Activated CD4-positive, CD25-positive, alpha-beta regulatory T cell treated with anti-CD3 and anti-CD28 coated beads, Interleukin-2, amount 50 U/mL, for 72 hours (primary cell): Measurements from ENCODE around the gene MDM4.
"Not testable (repeated sequence)": the region's sequence is repeated elsewhere in the genome, so short reads cannot be mapped to it uniquely, and the experiment has no call there.

ENCODE experiments used
- DNase-seq: peaks from one replicate; pipeline ENCODE4 v3.0.0; 2021

Gene MDM4

GRCh38 chr1:204520834-204521709 is 4.9 kb downstream of the MDM4 start:
- no peak for DNase-seq

GRCh38 chr1:204521941-204522521 is 5.8 kb downstream of the MDM4 start:
- not testable (repeated sequence) for DNase-seq

- no peak for DNase-seq
Measured at GRCh38 chr1:204523605-204524215, 7.5 kb downstream of the MDM4 start.

- DNase-seq = no peak
Measured at GRCh38 chr1:204524986-204525385, 8.8 kb downstream of the MDM4 start.

GRCh38 chr1:204528241-204528640 is 12.0 kb downstream of the MDM4 start:
- no peak for DNase-seq

GRCh38 chr1:204528677-204529076 is 12.5 kb downstream of the MDM4 start:
- no peak for DNase-seq

GRCh38 chr1:204529371-204529895 is 13.2 kb downstream of the MDM4 start:
- DNase-seq = no peak

GRCh38 chr1:204530932-204531331 is 14.7 kb downstream of the MDM4 start:
- DNase-seq = no peak

GRCh38 chr1:204532832-204533231 is 16.6 kb downstream of the MDM4 start:
- DNase-seq = no peak

- no peak for DNase-seq
Measured at GRCh38 chr1:204541626-204542025, 25.4 kb downstream of the MDM4 start.

- DNase-seq = no peak
Measured at GRCh38 chr1:204544321-204544720, 28.1 kb downstream of the MDM4 start.

- DNase-seq = no peak
Measured at GRCh38 chr1:204545202-204545601, 29.0 kb downstream of the MDM4 start.

GRCh38 chr1:204545881-204546280 is 29.7 kb downstream of the MDM4 start:
- DNase-seq = no peak

- no peak for DNase-seq
Measured at GRCh38 chr1:204548265-204548664, 32.1 kb downstream of the MDM4 start.

- no peak for DNase-seq
Measured at GRCh38 chr1:204549313-204549712, 33.1 kb downstream of the MDM4 start.

GRCh38 chr1:204550926-204551325 is 34.7 kb downstream of the MDM4 start:
- DNase-seq = no peak

GRCh38 chr1:204556458-204557052 is 40.3 kb downstream of the MDM4 start:
- DNase-seq = no peak

GRCh38 chr1:204558467-204558866 is 42.3 kb downstream of the MDM4 start:
- DNase-seq = no peak

- DNase-seq = not testable (repeated sequence)
Measured at GRCh38 chr1:204560002-204560401, 43.8 kb downstream of the MDM4 start.

GRCh38 chr1:204560590-204561150 is 44.5 kb downstream of the MDM4 start:
- no peak for DNase-seq

GRCh38 chr1:204562075-204562990 is 46.1 kb downstream of the MDM4 start:
- DNase-seq = no peak

GRCh38 chr1:204563307-204563706 is 47.1 kb downstream of the MDM4 start:
- no peak for DNase-seq
